K562 (cell line): ENCODE measurements around the gene CLIC5. TPM values are rescaled to one million over a fixed set of nuclear protein-coding genes. Genes with fewer than 3 reads are reported as not detected.

ENCODE experiments used
- ATAC-seq: fragments of 200-7000 bp; cut with Tn5 transposase; 3 replicates; pipeline ENCODE4 v1.9.1; 2020; ENCODE audit warnings: moderate library complexity
- BruUV-seq: library from RNA; stranded (reverse); fragments of 400-500 nt; replicated peaks from 2 replicates; lab custom pipeline; 2021; lab: Mats Ljungman, UMichigan
- CTCF ChIA-PET: fragments of 300-600 bp; formaldehyde crosslinking; extraction: SDS; loops from one replicate; lab custom pipeline; 2021; ENCODE audit warnings: low intra/inter-chr PET ratio; lab: Yijun Ruan, JAX
- POLR2A ChIA-PET: fragments of 300-600, 350-650 bp; sonication (Branson Sonifier 250); formaldehyde crosslinking; extraction: SDS; loops from one replicate; lab custom pipeline; 2021; ENCODE audit warnings: antibody characterized with exemption, inconsistent platforms; lab: Yijun Ruan, JAX
- DNase-seq, 4 experiments: peaks; one replicate each; pipeline versions ENCODE4 v3.0.0 to v3.0.0-alpha.2; 2011 to 2018; ENCODE audit warnings: low spot score in 3 of 4, mixed read lengths in 3 of 4; ENCODE audit errors: extremely low read depth in 1 of 4
- FAIRE-seq: peaks from 2 replicates; lab custom pipeline; 2011; peaks lifted over from hg19 to GRCh38; lab: Jason Lieb, UNC
- H2AFZ ChIP-seq: 2 replicates; pipeline ENCODE4 v1.6.0; 2011; ENCODE audit warnings: low read depth, low read length, control low read depth, inconsistent platforms
- H3K27ac ChIP-seq: fragments of 200-600 bp; 3 replicates; pipeline ENCODE4 v1.8.0; 2011; ENCODE audit warnings: low read depth, mild to moderate bottlenecking, control low read depth, inconsistent platforms, low read length, moderate library complexity, mixed read lengths; ENCODE audit errors: extremely low read depth
- H3K27me3 ChIP-seq, 2 experiments: fragments of 300-600 bp in 1 of 2; 2 replicates in 1 of 2; 3 replicates in 1 of 2; pipeline versions ENCODE4 v1.6.0 to v1.8.0; 2011; ENCODE audit warnings: inconsistent platforms in 2 of 2, low read length in 2 of 2, mild to moderate bottlenecking in 1 of 2, mixed read lengths in 1 of 2, moderate library complexity in 1 of 2; ENCODE audit not compliant: control insufficient read depth in 2 of 2, insufficient read depth in 2 of 2
- H3K36me3 ChIP-seq: fragments of 300-600 bp; 3 replicates; pipeline ENCODE4 v1.8.0; 2011; ENCODE audit warnings: mild to moderate bottlenecking, low read length, inconsistent platforms; ENCODE audit not compliant: control insufficient read depth, insufficient read depth
- H3K4me1 ChIP-seq, 2 experiments: fragments of 200-600 bp in 1 of 2; replicated peaks in 1 of 2; 2 replicates in 1 of 2; 3 replicates in 1 of 2; pipeline versions ENCODE4 v1.5.1 to v1.8.0; 2011; ENCODE audit warnings: inconsistent platforms in 2 of 2, low read length in 2 of 2, mild to moderate bottlenecking in 1 of 2, mixed read lengths in 1 of 2, moderate library complexity in 1 of 2; ENCODE audit not compliant: control insufficient read depth in 2 of 2, insufficient read depth in 2 of 2
- H3K4me2 ChIP-seq: 2 replicates; pipeline ENCODE4 v1.6.1; 2011; ENCODE audit warnings: low read length, control low read depth, inconsistent platforms, mixed read lengths; ENCODE audit not compliant: insufficient read depth
- H3K4me3 ChIP-seq: fragments of 200-600 bp; sonication (generic), shearing (Covaris generic); 2 replicates; pipeline ENCODE4 v1.5.1; 2016; ENCODE audit warnings: control low read depth, inconsistent platforms
- H3K79me2 ChIP-seq: fragments of 200-600 bp; 3 replicates; pipeline ENCODE4 v1.8.0; 2011; ENCODE audit warnings: low read length, inconsistent platforms; ENCODE audit not compliant: control insufficient read depth, insufficient read depth
- H3K9ac ChIP-seq, 2 experiments: 2 replicates each; pipeline versions ENCODE4 v1.6.0 to v1.6.1; 2011; ENCODE audit warnings: low read depth in 2 of 2, low read length in 2 of 2, control low read depth in 1 of 2, inconsistent platforms in 1 of 2, mild to moderate bottlenecking in 1 of 2, mixed read lengths in 1 of 2; ENCODE audit not compliant: insufficient read depth in 1 of 2
- H3K9me1 ChIP-seq: one replicate; pipeline ENCODE4 v1.6.0; 2011; ENCODE audit warnings: inconsistent platforms, mild to moderate bottlenecking, low read length, moderate library complexity; ENCODE audit not compliant: control insufficient read depth, insufficient read depth
- H3K9me3 ChIP-seq: replicated peaks from 2 replicates; pipeline ENCODE4 v1.5.1; 2011; ENCODE audit warnings: low read depth, low read length, inconsistent platforms; ENCODE audit not compliant: control insufficient read depth, insufficient read depth
- H4K20me1 ChIP-seq: replicated peaks from 2 replicates; pipeline ENCODE4 v1.6.1; 2011; ENCODE audit warnings: low read length, inconsistent platforms, mixed read lengths; ENCODE audit not compliant: control insufficient read depth, insufficient read depth
- ATF7 ChIP-seq: fragments of 450-650 bp; IDR thresholded peaks from 2 replicates; pipeline ENCODE4 v1.7.1; 2014; ENCODE audit warnings: mild to moderate bottlenecking, moderate library complexity
- FOXP1 ChIP-seq: sonication (generic); formaldehyde crosslinking; IDR thresholded peaks from 2 replicates; pipeline ENCODE4 v1.8.0; 2022; ENCODE audit warnings: mild to moderate bottlenecking, missing genetic modification reagents
- GATA2 ChIP-seq: sonication (generic); formaldehyde crosslinking; IDR thresholded peaks from 2 replicates; pipeline ENCODE4 v1.4.0; 2020; ENCODE audit warnings: mild to moderate bottlenecking, missing genetic modification reagents
- GTF2F1 ChIP-seq: IDR thresholded peaks from 2 replicates; pipeline ENCODE4 v1.6.1; 2011; ENCODE audit warnings: low read depth, low read length, improper control_type of control experiment
- NELFE ChIP-seq: IDR thresholded peaks from 2 replicates; pipeline ENCODE4 v1.6.1; 2011; ENCODE audit warnings: mild to moderate bottlenecking; ENCODE audit not compliant: insufficient read depth, insufficient read length
- NR4A1 ChIP-seq, 2 experiments: fragments of 250-450 bp in 1 of 2; fragments of 450-650 bp in 1 of 2; sonication (Bioruptor Pico) in 1 of 2; IDR thresholded peaks; 2 replicates each; pipeline versions ENCODE4 v1.4.0 to v1.6.1; 2016 to 2020; ENCODE audit warnings: mild to moderate bottlenecking in 2 of 2, missing compliant biosample characterization in 1 of 2, missing genetic modification characterization in 1 of 2, moderate library complexity in 1 of 2
- ZBTB11 ChIP-seq, 3 experiments: fragments of 200-800 bp in 1 of 3; fragments of 250-450 bp in 1 of 3; fragments of 450-650 bp in 1 of 3; sonication (Bioruptor Pico) in 1 of 3; sonication (Bioruptor generic) in 1 of 3; formaldehyde crosslinking in 1 of 3; IDR thresholded peaks; 2 replicates each; pipeline versions ENCODE4 v1.6.1 to v1.8.0; 2016 to 2022; ENCODE audit warnings: mild to moderate bottlenecking in 2 of 3, missing genetic modification characterization in 2 of 3, missing compliant biosample characterization in 1 of 3, moderate library complexity in 1 of 3
- ZBTB5 ChIP-seq: fragments of 450-650 bp; IDR thresholded peaks from 2 replicates; pipeline ENCODE4 v1.6.1; 2017; ENCODE audit warnings: antibody characterized with exemption
- ZEB2 ChIP-seq: fragments of 450-650 bp; IDR thresholded peaks from 2 replicates; pipeline ENCODE4 v1.6.1; 2016
- ZNF3 ChIP-seq: fragments of 250-450 bp; sonication (Bioruptor Pico); IDR thresholded peaks from 2 replicates; pipeline ENCODE4 v1.5.0; 2021; ENCODE audit warnings: mild to moderate bottlenecking, moderate library complexity
- ZNF75A ChIP-seq: fragments of 450-650 bp; formaldehyde crosslinking; IDR thresholded peaks from 2 replicates; pipeline ENCODE4 v1.4.0; 2020; ENCODE audit warnings: mild to moderate bottlenecking
- WGBS: fragments of 100-300 bp; shearing (Covaris generic); methylation state at CpG from one replicate; pipeline ENCODE4 v1.1.6; 2016; ENCODE audit warnings: low coverage, mixed read lengths; ENCODE audit not compliant: insufficient coverage; ENCODE audit errors: missing lambda C conversion rate; 5-methylcytosine and 5-hydroxymethylcytosine counted together
- in situ Hi-C: fragments of 300-500 bp; cut with MboI; formaldehyde crosslinking; loops from 4 replicates; pipeline ENCODE4 v1.15.0; 2018; ENCODE audit warnings: inconsistent platforms, mixed read lengths
- intact Hi-C: fragments of 100-400 bp; cut with micrococcal nuclease; formaldehyde crosslinking; loops from 2 replicates; pipeline ENCODE4 v1.14.2; 2022
- polyA plus RNA-seq, 8 experiments: library from polyadenylated mRNA; depleted of rRNA in 4 of 8; stranded (reverse) in 5 of 8; unstranded in 3 of 8; fragments of >200 nt; fragmentation: Nextera tagmentation in 2 of 8; fragmentation: Illumina TruSeq in 1 of 8; extraction: Ambion mirVana in 2 of 8; extraction: Trizol in 1 of 8; gene quantifications; 2 replicates each; pipeline versions ENCODE4 v1.2.1 to v1.2.3, GENCODE V29; 2011 to 2014; ENCODE audit warnings: inconsistent platforms in 1 of 8, missing spikeins in 1 of 8
- total RNA-seq, 7 experiments: library from RNA; depleted of rRNA in 6 of 7; stranded (reverse); fragments of >200 nt in 6 of 7; fragmentation: Illumina TruSeq in 2 of 7; extraction: Trizol in 2 of 7; gene quantifications; 2 replicates each; pipeline versions ENCODE4 v1.2.1 to v1.2.3, GENCODE V29; 2011 to 2021; ENCODE audit warnings: low replicate concordance in 1 of 7

The CLIC5 gene
- total and polyA plus RNA-seq, 9 of the 15 experiments (the other 6 are each of a cell fraction or from before 2014, with no cell fraction given): 0.31 TPM; not detected in 8

- Histone ChIP-seq H3K9me1 (no peaks in the 10 kb centered on the region), H3K4me1 (no peaks in the 10 kb centered on the region), H3K4me2 (no peak overlapping the region), H3K36me3 (no peaks in the 10 kb centered on the region), H3K27me3 (peaks cover 5 to 9% of the 10 kb centered on the region in 2 experiments; a peak in 1 of 5 replicates), H3K27ac (no peak overlapping the region), H4K20me1 (no peaks in the 10 kb centered on the region), H3K4me3 (no peak overlapping the region), H3K79me2 (no peaks in the 10 kb centered on the region), H3K9ac (no peak overlapping the region), H3K9me3 (no peaks in the 10 kb centered on the region), H2AFZ (no peak overlapping the region)
- no TSS peak for BruUV-seq
- intact Hi-C loops: no loop called here
- FAIRE-seq: no peak
- TF ChIP-seq GTF2F1 (no peak), ZBTB5 (no peak), GATA2 (CRISPR knock-in tag) (no peak), NELFE (no peak)
- no peak for DNase-seq
- in situ Hi-C loops: no loop called here
- CTCF ChIA-PET: no interaction called here
- ATAC-seq: no peak
- POLR2A ChIA-PET: no interaction called here
- 1% methylated on average over 7 of the region's 7 CpGs for WGBS
Measured at GRCh38 chr6:45956663-45957062, 59.0 kb downstream of the CLIC5 start.

GRCh38 chr6:45956176-45956575, 59.5 kb downstream of the CLIC5 start:
- ATAC-seq (no peak), FAIRE-seq (no peak), DNase-seq (no peak)
- POLR2A ChIA-PET: no interaction called here
- Histone ChIP-seq H3K9me3 (no peaks in the 10 kb centered on the region), H2AFZ (no peak overlapping the region), H3K27me3 (peaks cover 5 to 9% of the 10 kb centered on the region in 2 experiments; a peak in 1 of 5 replicates), H3K4me1 (no peaks in the 10 kb centered on the region), H3K36me3 (no peaks in the 10 kb centered on the region), H3K9me1 (no peaks in the 10 kb centered on the region), H4K20me1 (no peaks in the 10 kb centered on the region), H3K79me2 (no peaks in the 10 kb centered on the region), H3K27ac (no peak overlapping the region), H3K4me2 (no peak overlapping the region), H3K4me3 (no peak overlapping the region), H3K9ac (no peak overlapping the region)
- BruUV-seq: no TSS peak
- intact Hi-C loops (no loop called here), in situ Hi-C loops (no loop called here)
- 0% methylated on average over 5 of the region's 5 CpGs for WGBS
- CTCF ChIA-PET: no interaction called here
- no peak for TF ChIP-seq ZBTB11 (CRISPR knock-in tag; IDR thresholded peaks at IDR 0.05)
- no peak for TF ChIP-seq NR4A1 (CRISPR knock-in tag; IDR thresholded peaks at IDR 0.05)
- no peak for TF ChIP-seq NR4A1 (tag; IDR thresholded peaks at IDR 0.05)
- no peak for TF ChIP-seq ZNF75A (CRISPR knock-in tag)
- TF ChIP-seq ZNF3 (CRISPR knock-in tag): no peak
- TF ChIP-seq ZEB2: no peak
- no peak for TF ChIP-seq ATF7
- TF ChIP-seq FOXP1 (CRISPR knock-in tag): no peak
